GM06990 (cell line): ENCODE data around the gene DNAJC6.

Experiments used
- DNase-seq: peaks from one replicate; pipeline ENCODE4 v3.0.0-alpha.2; 2011; ENCODE audit not compliant: insufficient read length; ENCODE audit errors: extremely low read depth
- H3K27me3 ChIP-seq: replicated peaks from 2 replicates; pipeline ENCODE4 v1.6.0; 2011; ENCODE audit warnings: low read length; ENCODE audit not compliant: control insufficient read depth, insufficient read depth
- H3K36me3 ChIP-seq: 2 replicates; pipeline ENCODE4 v1.5.1; 2011; ENCODE audit warnings: low read length; ENCODE audit not compliant: control insufficient read depth, insufficient read depth
- H3K4me3 ChIP-seq: replicated peaks from 2 replicates; pipeline ENCODE4 v1.5.1; 2011; ENCODE audit warnings: low read depth, mild to moderate bottlenecking, control low read depth, low read length
- CTCF ChIP-seq: IDR thresholded peaks from 2 replicates; pipeline ENCODE4 v1.5.1; 2011; ENCODE audit warnings: low read length, control low read depth, mild to moderate bottlenecking, inconsistent platforms; ENCODE audit not compliant: insufficient read depth, poor library complexity, severe bottlenecking

Gene DNAJC6

GRCh38 chr1:65344171-65344814, 35.0 kb downstream of the DNAJC6 start:
- DNase-seq = no peak
- H3K27me3 ChIP-seq = no peaks in the 10 kb centered on the region
- H3K4me3 ChIP-seq = no peak overlapping the region
- no peak for TF ChIP-seq CTCF
- H3K36me3 ChIP-seq = no peaks in the 10 kb centered on the region

- H3K27me3 ChIP-seq = no peaks in the 10 kb centered on the region
- no peaks in the 10 kb centered on the region for H3K36me3 ChIP-seq
- H3K4me3 ChIP-seq = no peak overlapping the region
- no peak for DNase-seq
- TF ChIP-seq CTCF = no peak
Observed at GRCh38 chr1:65346190-65346589, 36.8 kb downstream of the DNAJC6 start.

DNA sequence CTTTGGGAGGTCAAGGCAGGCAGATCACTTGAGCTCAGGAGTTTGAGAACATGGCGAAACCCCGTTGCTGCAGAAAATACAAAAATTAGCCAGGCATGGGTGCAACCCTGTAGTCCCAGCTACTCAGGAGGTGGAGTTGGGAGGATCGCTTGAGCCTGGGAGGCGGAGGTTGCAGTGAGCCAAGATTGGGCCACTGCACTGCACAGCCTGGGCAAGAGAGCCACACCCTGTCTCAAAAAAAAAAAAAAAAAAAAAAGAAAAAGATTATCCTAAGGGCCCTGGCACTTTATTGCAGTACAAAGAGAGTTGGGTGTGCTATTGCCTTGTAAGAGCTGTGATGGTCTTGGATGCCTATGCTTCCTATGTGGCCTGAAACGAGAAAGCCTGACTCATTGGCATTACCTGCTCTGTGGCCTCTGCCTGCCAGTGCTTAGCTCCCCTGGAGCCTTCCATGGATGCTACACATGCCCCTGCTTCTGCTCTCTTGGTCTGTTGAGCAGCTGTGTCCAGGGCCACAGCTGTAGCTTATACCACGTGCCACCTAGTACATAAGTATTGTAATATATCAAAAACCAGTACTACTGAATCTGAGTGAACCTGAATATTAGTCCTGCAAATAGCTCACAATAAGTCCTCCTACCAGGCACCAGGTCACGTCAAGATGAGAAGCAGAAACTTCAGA, 45.8 kb downstream of the DNAJC6 start:
- no peak for DNase-seq
- Histone ChIP-seq H3K27me3 (no peaks in the 10 kb centered on the region), H3K36me3 (no peaks in the 10 kb centered on the region), H3K4me3 (no peak overlapping the region)
- no peak for TF ChIP-seq CTCF

DNA sequence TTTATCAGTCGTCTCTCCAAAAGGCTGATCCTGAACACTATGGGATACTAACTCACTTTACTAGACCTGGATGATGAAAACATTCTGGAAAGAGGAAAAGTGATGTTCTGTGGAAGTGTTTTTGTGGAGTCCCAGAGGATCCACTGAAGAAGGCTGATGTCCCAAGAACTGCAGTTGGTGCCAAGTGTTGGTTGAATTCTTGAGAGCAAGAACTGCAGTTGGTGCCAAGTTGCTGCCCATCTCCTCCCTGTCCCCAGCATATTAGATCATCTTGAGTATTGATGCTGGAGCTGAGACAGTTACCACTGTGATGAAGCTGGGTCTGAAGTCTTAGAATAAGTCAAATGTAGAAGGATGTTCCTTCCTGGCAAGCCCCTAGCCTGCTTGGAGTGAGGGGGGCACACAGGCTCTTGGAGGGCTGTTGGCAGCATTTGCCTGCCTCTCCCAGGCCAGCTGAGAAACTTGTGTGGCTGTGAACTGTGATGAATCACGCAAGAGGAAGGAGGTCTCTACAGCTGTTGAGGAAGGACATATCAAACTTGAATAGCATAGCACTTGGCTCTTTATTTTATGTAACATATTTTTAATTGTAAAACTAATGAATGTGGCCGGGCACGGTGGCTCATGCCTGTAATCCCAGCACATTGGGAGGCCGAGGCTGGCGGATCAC, 48.1 kb downstream of the DNAJC6 start:
- Histone ChIP-seq H3K27me3 (no peaks in the 10 kb centered on the region), H3K36me3 (no peaks in the 10 kb centered on the region), H3K4me3 (no peak overlapping the region)
- DNase-seq = no peak
- no peak for TF ChIP-seq CTCF

- Histone ChIP-seq H3K4me3 (no peak overlapping the region), H3K36me3 (no peaks in the 10 kb centered on the region), H3K27me3 (no peaks in the 10 kb centered on the region)
- DNase-seq = no peak
- TF ChIP-seq CTCF = no peak
Observed at GRCh38 chr1:65359888-65360287, 50.5 kb downstream of the DNAJC6 start.
